ENCODE data around the gene IQSEC3.

The IQSEC3 gene

DNA sequence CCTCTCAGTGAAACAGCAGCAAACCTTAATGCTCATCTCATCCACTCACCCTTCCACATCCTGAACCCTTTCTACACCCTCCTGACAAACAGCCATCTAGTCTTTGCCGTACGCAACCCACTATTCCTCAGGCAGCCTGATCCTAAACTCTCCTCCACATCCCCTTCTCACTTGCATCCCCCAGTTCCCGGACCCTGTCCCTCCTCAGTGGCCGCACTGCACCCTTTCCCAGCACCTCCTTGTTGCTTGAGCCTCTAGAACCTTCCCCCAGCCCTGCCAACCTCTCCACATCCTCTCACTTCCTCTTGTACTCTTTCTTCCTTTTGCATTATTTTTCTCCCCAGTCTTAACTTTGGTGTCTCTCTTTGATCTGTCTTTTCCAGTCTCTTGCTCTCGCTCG is 42.9 kb downstream of the IQSEC3 start:
- Histone ChIP-seq H3K4me3 (ENCODE audit: low read depth in 1 of 2, low read length in 1 of 2) (no peak overlapping the region), H3K9me3 (no peaks in the 10 kb centered on the region), H3K36me3 (no peaks in the 10 kb centered on the region), H3K4me1 (ENCODE audit: control insufficient read depth in 1 of 2, insufficient read depth in 1 of 2, low read depth in 1 of 2, low read length in 1 of 2) (no peaks in the 10 kb centered on the region), H3K27ac (no peak overlapping the region), H3K27me3 (peaks cover 72% of the 10 kb centered on the region)
- TF ChIP-seq, protein P1, sequence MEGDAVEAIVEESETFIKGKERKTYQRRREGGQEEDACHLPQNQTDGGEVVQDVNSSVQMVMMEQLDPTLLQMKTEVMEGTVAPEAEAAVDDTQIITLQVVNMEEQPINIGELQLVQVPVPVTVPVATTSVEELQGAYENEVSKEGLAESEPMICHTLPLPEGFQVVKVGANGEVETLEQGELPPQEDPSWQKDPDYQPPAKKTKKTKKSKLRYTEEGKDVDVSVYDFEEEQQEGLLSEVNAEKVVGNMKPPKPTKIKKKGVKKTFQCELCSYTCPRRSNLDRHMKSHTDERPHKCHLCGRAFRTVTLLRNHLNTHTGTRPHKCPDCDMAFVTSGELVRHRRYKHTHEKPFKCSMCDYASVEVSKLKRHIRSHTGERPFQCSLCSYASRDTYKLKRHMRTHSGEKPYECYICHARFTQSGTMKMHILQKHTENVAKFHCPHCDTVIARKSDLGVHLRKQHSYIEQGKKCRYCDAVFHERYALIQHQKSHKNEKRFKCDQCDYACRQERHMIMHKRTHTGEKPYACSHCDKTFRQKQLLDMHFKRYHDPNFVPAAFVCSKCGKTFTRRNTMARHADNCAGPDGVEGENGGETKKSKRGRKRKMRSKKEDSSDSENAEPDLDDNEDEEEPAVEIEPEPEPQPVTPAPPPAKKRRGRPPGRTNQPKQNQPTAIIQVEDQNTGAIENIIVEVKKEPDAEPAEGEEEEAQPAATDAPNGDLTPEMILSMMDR (IDR thresholded peaks at IDR 0.05): no peak

DNA sequence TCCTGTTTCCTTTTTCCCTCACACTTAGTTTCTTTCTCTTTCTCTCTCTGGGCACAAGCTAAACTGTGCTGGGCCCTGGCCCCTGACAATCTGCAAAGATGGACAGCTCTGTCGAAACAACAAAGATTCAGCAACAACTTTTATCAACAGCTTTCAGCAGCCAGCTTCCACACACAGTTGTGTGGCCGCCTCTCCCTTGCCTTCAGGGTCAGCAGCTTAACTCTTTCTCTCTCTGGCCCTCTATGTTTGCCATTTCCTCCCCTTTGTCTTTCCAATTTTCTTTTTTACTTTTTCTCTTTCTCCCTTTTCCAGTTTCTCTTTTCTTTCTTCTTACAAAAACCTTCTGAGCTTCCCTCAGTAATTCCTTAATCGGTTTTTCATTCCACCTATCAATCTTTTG is 43.3 kb downstream of the IQSEC3 start:
- Histone ChIP-seq H3K4me1 (ENCODE audit: control insufficient read depth in 1 of 2, insufficient read depth in 1 of 2, low read depth in 1 of 2, low read length in 1 of 2) (no peaks in the 10 kb centered on the region), H3K9me3 (no peaks in the 10 kb centered on the region), H3K36me3 (no peaks in the 10 kb centered on the region), H3K27me3 (peaks cover 67% of the 10 kb centered on the region), H3K27ac (no peak overlapping the region), H3K4me3 (ENCODE audit: low read depth in 1 of 2, low read length in 1 of 2) (no peak overlapping the region)
- TF ChIP-seq, protein P1 (IDR thresholded peaks at IDR 0.05): no peak

DNA sequence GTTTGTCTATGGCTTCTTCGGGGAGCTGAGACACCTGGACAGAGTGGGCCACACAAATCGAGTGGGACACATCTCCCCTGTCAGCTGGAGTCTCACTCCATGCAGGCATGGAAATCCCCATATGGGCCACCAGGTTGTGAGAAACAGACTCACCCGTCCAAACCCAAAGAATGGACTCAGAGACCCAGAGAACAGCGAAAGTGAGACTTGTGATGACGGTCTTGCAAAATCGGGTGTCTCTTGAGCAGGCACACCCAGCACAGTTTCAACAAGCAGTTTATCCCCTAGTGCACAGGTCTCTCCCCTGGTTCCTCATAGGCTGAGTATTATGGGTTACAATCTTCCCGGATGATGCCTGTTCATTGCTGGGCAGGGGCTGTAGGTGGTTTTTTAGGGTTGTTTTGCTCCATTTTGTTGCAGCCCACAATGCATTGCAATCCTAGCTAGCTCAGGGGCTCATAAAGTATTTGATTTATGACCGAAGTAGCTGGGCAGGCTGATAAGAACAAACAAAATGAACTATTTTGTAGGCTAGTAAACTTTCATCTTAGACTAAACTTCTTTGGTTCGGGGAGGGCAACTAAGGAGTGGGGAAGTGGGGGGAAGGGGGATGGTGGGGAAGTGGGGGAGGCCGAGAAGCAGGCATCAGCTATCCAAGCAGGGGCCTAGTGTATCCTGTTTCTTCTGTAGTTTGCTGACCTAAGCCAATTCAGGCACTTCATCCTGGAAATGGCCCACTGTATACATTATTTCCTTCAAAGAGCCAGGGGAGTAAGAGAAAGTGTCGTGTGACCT is 45.3 kb downstream of the IQSEC3 start:
- no peak overlapping the region for H3K27ac ChIP-seq
- no peaks in the 10 kb centered on the region for H3K9me3 ChIP-seq
- no peaks in the 10 kb centered on the region for H3K4me1 ChIP-seq (ENCODE audit: control insufficient read depth in 1 of 2, insufficient read depth in 1 of 2, low read depth in 1 of 2, low read length in 1 of 2)
- H3K4me3 ChIP-seq (ENCODE audit: low read depth in 1 of 2, low read length in 1 of 2): no peak overlapping the region
- H3K36me3 ChIP-seq: no peaks in the 10 kb centered on the region
- TF ChIP-seq, protein P1 (IDR thresholded peaks at IDR 0.05): no peak
- H3K27me3 ChIP-seq: peaks cover 52% of the 10 kb centered on the region

DNA sequence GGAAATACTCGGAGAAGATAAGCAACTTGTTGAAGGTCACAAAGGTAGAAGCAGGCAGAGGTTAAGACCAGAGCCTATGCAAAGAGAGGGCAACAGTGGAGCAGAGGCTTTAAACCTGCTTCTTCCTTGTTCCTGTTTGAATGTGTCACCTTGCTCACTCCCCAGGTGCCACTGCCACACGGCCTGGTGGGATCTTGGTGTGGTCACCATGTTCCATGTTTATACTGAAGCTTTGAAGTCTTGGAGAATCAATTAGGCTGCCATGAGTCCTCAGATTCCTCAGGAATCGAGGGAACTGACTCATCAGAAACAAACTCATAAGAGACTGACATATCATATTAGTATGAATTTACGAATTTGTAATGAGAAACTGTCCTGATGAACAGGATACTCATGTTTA is 46.8 kb downstream of the IQSEC3 start:
- Histone ChIP-seq H3K27ac (no peak overlapping the region), H3K27me3 (peaks cover 57% of the 10 kb centered on the region), H3K4me1 (ENCODE audit: control insufficient read depth in 1 of 2, insufficient read depth in 1 of 2, low read depth in 1 of 2, low read length in 1 of 2) (no peaks in the 10 kb centered on the region), H3K36me3 (no peaks in the 10 kb centered on the region), H3K4me3 (ENCODE audit: low read depth in 1 of 2, low read length in 1 of 2) (no peak overlapping the region), H3K9me3 (no peaks in the 10 kb centered on the region)
- TF ChIP-seq, protein P1 (IDR thresholded peaks at IDR 0.05): no peak

DNA sequence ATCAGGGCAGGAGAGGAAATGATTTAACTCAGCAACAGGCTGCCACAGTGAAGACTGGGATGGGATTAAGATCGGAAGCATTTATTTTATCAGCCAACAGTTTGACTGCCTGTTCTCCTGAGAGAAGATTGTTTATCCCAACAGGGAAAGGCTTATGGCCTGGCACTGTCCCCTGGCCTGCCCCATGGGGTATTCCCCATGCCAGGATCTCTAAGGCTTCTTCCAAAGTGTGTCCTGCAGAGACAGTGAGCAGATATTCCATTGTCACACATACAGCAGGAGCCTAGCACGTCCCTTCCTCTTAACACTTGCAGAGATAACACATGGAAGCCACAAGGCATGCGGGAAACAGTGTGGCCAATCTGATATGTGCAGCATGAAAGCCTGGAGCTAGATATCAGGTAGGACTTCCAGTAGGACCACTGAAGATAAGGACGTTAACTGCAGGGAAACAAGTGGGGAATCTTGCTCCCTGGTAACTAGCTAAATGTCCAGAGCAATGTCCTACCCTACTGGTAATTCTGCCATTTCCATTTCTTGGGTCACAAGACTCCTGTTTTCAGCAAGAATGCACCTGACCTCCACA is 48.2 kb downstream of the IQSEC3 start:
- Histone ChIP-seq H3K4me1 (ENCODE audit: control insufficient read depth in 1 of 2, insufficient read depth in 1 of 2, low read depth in 1 of 2, low read length in 1 of 2) (no peaks in the 10 kb centered on the region), H3K9me3 (no peaks in the 10 kb centered on the region), H3K36me3 (no peaks in the 10 kb centered on the region), H3K27me3 (peaks cover 51% of the 10 kb centered on the region), H3K27ac (no peak overlapping the region), H3K4me3 (ENCODE audit: low read depth in 1 of 2, low read length in 1 of 2) (no peak overlapping the region)
- TF ChIP-seq, protein P1 (IDR thresholded peaks at IDR 0.05): no peak
